A673 (cell line): ENCODE results near the gene TMPO. TPM values are rescaled to one million over a fixed set of nuclear protein-coding genes. Genes with fewer than 3 reads are reported as not detected.
A peak's percentile ranks its signal among the peaks of the same experiment; 100 is the strongest.

Experiments used
- BruUV-seq: library from RNA; stranded (reverse); fragments of 400-500 nt; replicated peaks from 2 replicates; lab custom pipeline; 2021; lab: Mats Ljungman, UMichigan
- CTCF ChIA-PET: fragments of 300-600 bp; sonication (Branson Sonifier 250); formaldehyde crosslinking; loops from one replicate; lab custom pipeline; 2022; ENCODE audit warnings: antibody characterized with exemption; lab: Charles Lee
- POLR2A ChIA-PET: fragments of 300-600 bp; sonication (Branson Sonifier 250); formaldehyde crosslinking; loops from one replicate; lab custom pipeline; 2022; ENCODE audit warnings: antibody characterized with exemption; ENCODE audit not compliant: low non-redundant PET; lab: Charles Lee
- DNase-seq: peaks from one replicate; pipeline ENCODE4 v3.0.0-alpha.2; 2015; ENCODE audit warnings: low spot score
- H3K27ac ChIP-seq: fragments of 200-600 bp; sonication (generic); 2 replicates; pipeline ENCODE4 v1.5.1; 2016; ENCODE audit warnings: mixed run types, low read depth, mild to moderate bottlenecking, mixed read lengths, antibody characterized with exemption, low read length; ENCODE audit not compliant: poor library complexity, severe bottlenecking
- H3K27me3 ChIP-seq: fragments of 200-600 bp; sonication (generic); replicated peaks from 2 replicates; pipeline ENCODE4 v1.6.1; 2017; ENCODE audit warnings: mixed run types, low read depth, mild to moderate bottlenecking, mixed read lengths, antibody characterized with exemption, low read length; ENCODE audit not compliant: insufficient read depth, poor library complexity
- H3K36me3 ChIP-seq: fragments of 200-600 bp; sonication (generic); 2 replicates; pipeline ENCODE4 v1.6.1; 2016; ENCODE audit warnings: mixed run types, mild to moderate bottlenecking, mixed read lengths, antibody characterized with exemption, low read length; ENCODE audit not compliant: insufficient read depth, poor library complexity, severe bottlenecking
- H3K4me1 ChIP-seq: fragments of 200-600 bp; sonication (generic); 2 replicates; pipeline ENCODE4 v1.6.1; 2017; ENCODE audit warnings: mixed run types, mild to moderate bottlenecking, mixed read lengths, antibody characterized with exemption, low read length; ENCODE audit not compliant: insufficient read depth, poor library complexity, severe bottlenecking
- H3K4me3 ChIP-seq: fragments of 200-600 bp; sonication (generic); 2 replicates; pipeline ENCODE4 v1.5.1; 2016; ENCODE audit warnings: low read depth, mixed run types, mild to moderate bottlenecking, mixed read lengths, low read length; ENCODE audit not compliant: poor library complexity, severe bottlenecking
- H3K9me3 ChIP-seq: fragments of 200-600 bp; sonication (generic); 2 replicates; pipeline ENCODE4 v1.6.1; 2016; ENCODE audit warnings: mixed run types, low read depth, mild to moderate bottlenecking, mixed read lengths, antibody characterized with exemption, low read length; ENCODE audit not compliant: poor library complexity, severe bottlenecking
- CTCF ChIP-seq: fragments of 300-800, 200-600 bp; sonication (generic); conservative IDR thresholded peaks from 2 replicates; pipeline ENCODE4 v1.5.1; 2017; ENCODE audit warnings: low read depth, mild to moderate bottlenecking, antibody characterized with exemption, low read length, moderate library complexity, mixed read lengths
- EZH2 ChIP-seq: fragments of 200-600 bp; sonication (generic); IDR thresholded peaks from 2 replicates; pipeline ENCODE4 v1.6.1; 2017; ENCODE audit warnings: borderline replicate concordance, low read depth, mild to moderate bottlenecking, mixed read lengths, antibody characterized with exemption, low read length; ENCODE audit not compliant: poor library complexity, severe bottlenecking
- intact Hi-C: fragments of 100-400 bp; cut with micrococcal nuclease; formaldehyde crosslinking; loops from one replicate; pipeline ENCODE4 v1.10.0; 2022; ENCODE audit not compliant: unreplicated experiment
- total RNA-seq: library from RNA; stranded (reverse); gene quantifications from 2 replicates; pipeline ENCODE4 v1.2.3, GENCODE V29; 2021

TMPO gene
- total RNA-seq, 1 experiment from 2014 or later, result 296 TPM

GRCh38 chr12:98543701-98544100 lies 28.3 kb downstream of the TMPO start:
- ChIA-PET POLR2A (no interaction called here), CTCF (no interaction called here)
- H3K27me3 ChIP-seq, result no peaks in the 10 kb centered on the region
- H3K36me3 ChIP-seq, result peaks cover 89% of the 10 kb centered on the region
- DNase-seq, result no peak
- intact Hi-C loops, result no loop called here
- no peak overlapping the region for H3K4me3 ChIP-seq
- no peak overlapping the region for H3K27ac ChIP-seq
- no TSS peak for BruUV-seq
- peaks cover 8% of the 10 kb centered on the region for H3K4me1 ChIP-seq
- H3K9me3 ChIP-seq, result no peaks in the 10 kb centered on the region
- TF ChIP-seq CTCF (no peak), EZH2 (no peak)

- no TSS peak for BruUV-seq
- Histone ChIP-seq H3K9me3 (no peaks in the 10 kb centered on the region), H3K27me3 (no peaks in the 10 kb centered on the region), H3K27ac (no peak overlapping the region), H3K36me3 (peaks cover 93% of the 10 kb centered on the region), H3K4me1 (peaks cover 8% of the 10 kb centered on the region), H3K4me3 (no peak overlapping the region)
- peak; percentile 7 for DNase-seq
- POLR2A ChIA-PET, result no interaction called here
- TF ChIP-seq EZH2 (no peak), CTCF (no peak)
- CTCF ChIA-PET, result interaction anchor here (0.6 kb wide), 1 partner anchor 271 kb away, joined by 3 read pairs; no protein-coding TSS in a partner anchor
- intact Hi-C loops, result no loop called here
Observed at GRCh38 chr12:98544751-98545150, 29.4 kb downstream of the TMPO start.

- intact Hi-C loops, result no loop called here
- Histone ChIP-seq H3K27me3 (no peaks in the 10 kb centered on the region), H3K27ac (no peak overlapping the region), H3K36me3 (peaks cover 68% of the 10 kb centered on the region), H3K9me3 (no peaks in the 10 kb centered on the region), H3K4me3 (no peak overlapping the region), H3K4me1 (peaks cover 3% of the 10 kb centered on the region)
- POLR2A ChIA-PET, result no interaction called here
- BruUV-seq, result TSS peak; percentile 25
- no peak for DNase-seq
- TF ChIP-seq CTCF (no peak), EZH2 (no peak)
- CTCF ChIA-PET, result no interaction called here
Observed at GRCh38 chr12:98549371-98550110, 34.2 kb downstream of the TMPO start.
